Activated CD4-positive, alpha-beta T cell treated with anti-CD3 and anti-CD28 coated beads, Interleukin-2, amount 10 ng/mL, durations not matched to agents 24 days and 14 days (primary cell): Measurements from ENCODE around the gene CD46. TPM values are rescaled to one million over a fixed set of nuclear protein-coding genes. Genes with fewer than 3 reads are reported as not detected.
A peak's percentile ranks its signal among the peaks of the same experiment; 100 is the strongest.
"Not testable (repeated sequence)": the region's sequence is repeated elsewhere in the genome, so short reads cannot be mapped to it uniquely, and the experiment has no call there.

Experiments
- DNase-seq: peaks from one replicate; pipeline ENCODE4 v3.0.0; 2022
- H3K27ac Mint-ChIP-seq: one replicate; pipeline ENCODE4 v1.8.0; 2022; ENCODE audit warnings: mild to moderate bottlenecking, mixed read lengths
- H3K27me3 Mint-ChIP-seq: one replicate; pipeline ENCODE4 v1.8.0; 2022; ENCODE audit warnings: mixed read lengths
- H3K36me3 Mint-ChIP-seq: one replicate; pipeline ENCODE4 v1.8.0; 2022; ENCODE audit warnings: low read depth, mild to moderate bottlenecking, mixed read lengths
- H3K4me1 Mint-ChIP-seq: one replicate; pipeline ENCODE4 v1.8.0; 2021; ENCODE audit warnings: mixed read lengths
- H3K4me3 Mint-ChIP-seq: one replicate; pipeline ENCODE4 v1.8.0; 2022; ENCODE audit warnings: mild to moderate bottlenecking, moderate library complexity, mixed read lengths
- H3K9me3 Mint-ChIP-seq: one replicate; pipeline ENCODE4 v1.8.0; 2021; ENCODE audit warnings: mixed read lengths
- intact Hi-C: fragments of 100-400 bp; cut with micrococcal nuclease; formaldehyde crosslinking; loops from one replicate; pipeline ENCODE4 v1.15.1; 2023
- total RNA-seq: library from RNA; stranded (reverse); gene quantifications from 2 replicates; pipeline ENCODE4 v1.2.3, GENCODE V29; 2022

The CD46 gene
- total RNA-seq, 1 donor from 2014 or later = 96.3 TPM

DNA sequence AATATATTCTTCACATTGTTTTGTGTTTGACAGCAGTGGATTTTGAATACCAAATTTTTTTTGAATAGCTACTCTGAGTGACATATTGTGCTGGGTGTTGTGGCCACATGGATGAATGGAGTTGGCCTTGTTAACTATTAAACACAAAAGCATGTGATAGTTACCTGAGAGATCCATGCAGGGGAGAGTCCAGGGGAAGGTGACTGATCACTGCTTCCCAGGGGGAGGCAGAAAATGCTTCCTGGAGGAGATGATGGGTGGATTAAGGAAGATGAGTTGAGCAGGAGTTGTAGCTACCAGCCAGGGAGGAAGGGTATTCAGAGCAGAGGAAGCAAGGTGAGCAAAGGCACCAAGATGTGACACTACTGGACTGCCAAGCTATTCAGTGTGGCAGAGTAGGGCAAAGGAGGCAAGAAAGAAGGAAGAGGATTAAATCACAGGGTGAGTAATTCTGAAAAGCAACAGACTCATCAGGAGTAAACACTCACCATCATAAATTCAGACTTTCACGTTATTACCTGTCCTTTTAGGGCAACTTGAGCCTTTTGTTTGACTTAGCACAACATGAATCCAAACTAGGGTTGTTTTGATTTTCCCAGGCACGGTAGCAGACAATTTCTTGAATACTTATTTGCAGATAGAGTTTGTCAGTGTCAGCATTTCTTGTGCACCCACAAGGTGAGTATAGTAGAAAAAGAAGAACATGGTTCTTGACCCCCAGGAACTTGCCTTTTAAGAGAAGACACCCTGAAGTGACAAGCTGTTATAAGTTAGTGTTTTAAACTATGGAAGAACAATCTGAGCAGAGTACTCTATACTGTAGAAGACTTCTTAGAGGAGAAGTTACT is 4.2 kb downstream of the CD46 start:
- Mint-ChIP-seq H3K36me3 (peaks cover 43% of the 10 kb centered on the region), H3K27me3 (no peaks in the 10 kb centered on the region), H3K4me3 (peak overlapping the region; percentile 4), H3K27ac (peak overlapping the region; percentile 63), H3K9me3 (no peaks in the 10 kb centered on the region), H3K4me1 (peaks cover 44% of the 10 kb centered on the region)
- no peak for DNase-seq
- intact Hi-C loops = no loop called here

DNA sequence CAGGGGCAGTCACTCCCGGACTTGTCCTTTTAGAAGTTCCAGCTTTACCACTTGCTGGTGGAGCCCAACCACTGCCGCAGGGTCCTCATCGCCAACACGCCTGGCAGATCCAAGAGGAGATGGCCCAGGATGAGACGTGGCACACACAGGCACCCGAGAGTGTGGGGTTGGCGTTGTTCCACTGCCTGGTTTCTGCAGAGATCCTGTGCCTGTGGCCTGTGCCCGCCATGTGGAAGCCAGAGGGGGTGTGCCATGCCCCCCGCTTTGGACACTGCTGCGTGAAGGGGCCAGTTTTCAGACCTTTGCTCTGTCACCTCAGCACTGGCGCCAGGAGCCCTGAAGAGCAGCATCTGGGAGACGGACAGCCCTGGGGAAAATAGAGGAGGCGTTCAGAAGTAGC is 10.8 kb downstream of the CD46 start:
- peaks cover 7% of the 10 kb centered on the region for H3K4me1 Mint-ChIP-seq
- no peak for DNase-seq
- H3K27me3 Mint-ChIP-seq = no peaks in the 10 kb centered on the region
- no peak overlapping the region for H3K27ac Mint-ChIP-seq
- H3K36me3 Mint-ChIP-seq = peaks cover 80% of the 10 kb centered on the region
- no peak overlapping the region for H3K4me3 Mint-ChIP-seq
- intact Hi-C loops = no loop called here
- H3K9me3 Mint-ChIP-seq = no peaks in the 10 kb centered on the region

DNA sequence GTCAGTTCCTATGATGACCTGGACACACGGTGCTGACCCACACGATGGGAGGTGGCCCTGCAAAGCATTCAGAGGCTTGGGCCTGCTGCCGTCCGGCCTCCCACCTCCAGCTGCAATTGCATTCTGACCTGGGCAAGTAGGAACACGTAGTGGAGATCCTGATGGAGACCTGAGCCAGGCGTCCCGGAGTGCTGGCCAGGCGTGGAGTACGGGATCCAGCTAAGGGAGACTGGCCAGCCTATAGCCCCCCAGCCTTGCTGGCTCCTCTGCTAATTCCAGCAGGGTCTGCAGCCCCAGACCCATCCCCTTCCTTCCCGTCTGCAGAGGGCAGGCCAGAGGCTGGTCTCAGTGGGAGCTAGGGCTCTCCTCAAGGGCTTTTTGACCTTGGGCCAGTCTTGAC is 11.2 kb downstream of the CD46 start:
- no peaks in the 10 kb centered on the region for H3K9me3 Mint-ChIP-seq
- DNase-seq = no peak
- no peak overlapping the region for H3K27ac Mint-ChIP-seq
- H3K4me3 Mint-ChIP-seq = no peak overlapping the region
- peaks cover 79% of the 10 kb centered on the region for H3K36me3 Mint-ChIP-seq
- peaks cover 5% of the 10 kb centered on the region for H3K4me1 Mint-ChIP-seq
- intact Hi-C loops = no loop called here
- no peaks in the 10 kb centered on the region for H3K27me3 Mint-ChIP-seq

DNA sequence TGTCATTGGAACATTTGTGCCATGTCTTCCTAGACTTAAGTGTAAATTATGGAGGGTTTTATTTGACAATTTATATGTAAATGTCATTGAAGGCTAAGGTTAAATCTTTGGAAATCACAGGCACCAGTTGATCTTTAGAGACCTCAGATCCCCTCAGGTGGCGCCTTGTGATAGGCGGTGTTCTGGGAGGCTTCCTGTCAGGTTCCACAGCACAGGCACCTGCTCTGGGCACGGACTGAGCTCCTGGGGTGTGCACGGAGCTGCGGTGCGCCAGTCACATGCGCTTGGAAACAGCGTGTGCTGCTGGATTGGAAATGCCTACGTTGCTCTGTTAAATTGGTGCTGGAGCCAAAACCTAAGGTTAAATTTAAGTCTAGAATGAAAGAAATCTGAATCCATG is 12.1 kb downstream of the CD46 start:
- DNase-seq = no peak
- Mint-ChIP-seq H3K27me3 (no peaks in the 10 kb centered on the region), H3K4me3 (no peak overlapping the region), H3K36me3 (peaks cover 80% of the 10 kb centered on the region), H3K9me3 (no peaks in the 10 kb centered on the region), H3K4me1 (peaks cover 8% of the 10 kb centered on the region), H3K27ac (no peak overlapping the region)
- intact Hi-C loops = no loop called here

DNA sequence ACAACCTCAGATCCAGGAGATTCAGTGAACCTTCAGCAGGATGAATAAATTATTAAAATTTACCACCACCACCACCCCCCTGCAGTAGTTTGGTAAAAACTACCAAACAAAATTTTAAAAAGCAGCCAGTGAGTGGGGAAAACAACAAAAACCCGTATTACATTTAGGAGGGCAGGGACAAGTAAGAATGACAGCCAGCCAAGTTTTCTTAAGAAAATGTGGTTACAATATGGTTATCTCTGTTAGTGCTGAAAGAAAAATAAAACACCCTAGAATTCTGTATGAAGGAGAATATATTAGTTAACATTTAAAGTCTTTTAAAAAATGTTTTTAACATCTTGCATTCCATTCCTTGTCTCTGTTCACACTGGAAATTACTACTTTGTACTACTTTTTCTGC is 14.7 kb downstream of the CD46 start:
- H3K9me3 Mint-ChIP-seq = peaks cover 5% of the 10 kb centered on the region
- H3K4me1 Mint-ChIP-seq = peaks cover 8% of the 10 kb centered on the region
- intact Hi-C loops = no loop called here
- H3K27me3 Mint-ChIP-seq = no peaks in the 10 kb centered on the region
- no peak overlapping the region for H3K4me3 Mint-ChIP-seq
- no peak overlapping the region for H3K27ac Mint-ChIP-seq
- peaks cover 80% of the 10 kb centered on the region for H3K36me3 Mint-ChIP-seq
- no peak for DNase-seq

DNA sequence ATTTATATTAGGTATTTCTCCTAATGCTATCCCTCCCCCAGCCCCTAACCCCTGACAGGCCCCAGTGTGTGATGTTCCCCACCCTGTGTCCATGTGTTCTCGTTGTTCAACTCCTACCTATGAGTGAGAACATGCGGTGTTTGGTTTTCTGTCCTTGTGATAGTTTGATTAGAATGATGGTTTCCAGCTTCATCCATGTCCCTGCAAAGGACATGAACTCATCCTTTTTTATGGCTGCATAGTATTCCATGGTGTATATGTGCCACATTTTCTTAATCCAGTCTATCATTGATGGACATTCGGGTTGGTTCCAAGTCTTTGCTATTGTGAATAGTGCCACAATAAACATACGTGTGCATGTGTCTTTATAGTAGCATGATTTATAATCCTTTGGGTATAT is 18.7 kb downstream of the CD46 start:
- peaks cover 81% of the 10 kb centered on the region for H3K36me3 Mint-ChIP-seq
- intact Hi-C loops, H3K27ac Mint-ChIP-seq, H3K4me3 Mint-ChIP-seq, H3K4me1 Mint-ChIP-seq, DNase-seq, H3K27me3 Mint-ChIP-seq: not testable (repeated sequence)
- H3K9me3 Mint-ChIP-seq = peaks cover 12% of the 10 kb centered on the region

DNA sequence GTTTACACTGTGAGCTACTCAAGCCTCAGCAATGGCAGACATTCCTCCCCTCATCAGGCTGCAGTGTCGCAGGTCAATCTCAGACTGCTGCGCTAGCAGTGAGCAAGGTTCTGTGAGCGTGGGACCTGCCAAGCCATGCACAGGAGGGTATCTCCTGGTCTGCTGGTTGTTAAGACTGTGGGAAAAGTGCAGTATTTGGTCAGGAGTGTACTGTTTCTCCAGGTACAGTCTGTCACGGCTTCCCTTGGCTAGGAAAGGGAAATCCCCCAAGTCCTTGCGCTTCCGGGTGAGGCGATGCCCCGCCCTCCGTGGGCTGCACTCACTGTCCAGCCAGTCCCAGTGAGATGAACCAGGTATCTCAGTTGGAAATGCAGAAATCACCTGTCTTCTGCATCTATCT is 24.2 kb downstream of the CD46 start:
- intact Hi-C loops, H3K27me3 Mint-ChIP-seq, H3K27ac Mint-ChIP-seq, H3K4me3 Mint-ChIP-seq, DNase-seq: not testable (repeated sequence)
- Mint-ChIP-seq H3K36me3 (peaks cover 82% of the 10 kb centered on the region), H3K4me1 (peaks cover 12% of the 10 kb centered on the region), H3K9me3 (peaks cover 13% of the 10 kb centered on the region)

DNA sequence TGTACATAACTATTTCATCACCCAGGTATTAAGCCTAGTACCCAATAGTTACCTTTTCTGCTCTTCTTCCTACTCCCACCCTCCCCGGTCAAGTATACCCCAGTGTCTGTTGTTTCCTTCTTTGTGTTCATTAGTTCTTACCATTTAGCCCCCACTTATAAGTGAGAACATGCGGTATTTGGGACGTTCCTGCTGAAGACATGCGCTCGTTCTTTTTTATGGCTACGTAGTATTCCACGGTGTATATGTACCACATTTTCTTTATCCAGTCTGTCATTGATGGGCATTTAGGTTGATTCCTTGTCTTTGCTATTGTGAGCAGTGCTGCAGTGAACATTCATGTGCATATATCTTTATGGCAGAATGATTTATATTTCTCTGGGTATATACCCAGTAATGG is 25.6 kb downstream of the CD46 start:
- H3K27ac Mint-ChIP-seq, H3K27me3 Mint-ChIP-seq, H3K4me3 Mint-ChIP-seq, DNase-seq, intact Hi-C loops, H3K9me3 Mint-ChIP-seq: not testable (repeated sequence)
- peaks cover 13% of the 10 kb centered on the region for H3K4me1 Mint-ChIP-seq
- peaks cover 78% of the 10 kb centered on the region for H3K36me3 Mint-ChIP-seq

DNA sequence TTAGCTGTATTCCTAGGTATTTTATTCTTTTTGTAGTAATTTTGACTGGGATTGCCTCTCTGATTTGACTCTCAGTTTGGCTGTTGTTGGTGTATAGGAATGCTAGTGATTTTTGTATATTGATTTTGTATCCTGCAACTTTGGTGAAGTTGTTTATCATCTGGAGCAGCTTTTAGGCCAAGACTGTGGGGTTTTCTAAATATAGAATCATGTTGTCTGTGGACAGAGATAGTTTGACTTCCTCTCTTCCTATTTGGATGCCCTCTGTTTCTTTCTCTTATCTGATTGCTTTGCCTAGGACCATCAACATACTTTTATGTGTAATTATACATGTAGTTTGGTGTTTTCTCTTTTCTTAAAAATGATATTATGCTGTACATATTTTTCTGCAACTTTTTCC is 27.2 kb downstream of the CD46 start:
- intact Hi-C loops = no loop called here
- Mint-ChIP-seq H3K27me3 (no peaks in the 10 kb centered on the region), H3K36me3 (peaks cover 70% of the 10 kb centered on the region), H3K27ac (no peak overlapping the region), H3K4me3 (no peak overlapping the region), H3K9me3 (peaks cover 4% of the 10 kb centered on the region), H3K4me1 (peaks cover 12% of the 10 kb centered on the region)
- DNase-seq = no peak

DNA sequence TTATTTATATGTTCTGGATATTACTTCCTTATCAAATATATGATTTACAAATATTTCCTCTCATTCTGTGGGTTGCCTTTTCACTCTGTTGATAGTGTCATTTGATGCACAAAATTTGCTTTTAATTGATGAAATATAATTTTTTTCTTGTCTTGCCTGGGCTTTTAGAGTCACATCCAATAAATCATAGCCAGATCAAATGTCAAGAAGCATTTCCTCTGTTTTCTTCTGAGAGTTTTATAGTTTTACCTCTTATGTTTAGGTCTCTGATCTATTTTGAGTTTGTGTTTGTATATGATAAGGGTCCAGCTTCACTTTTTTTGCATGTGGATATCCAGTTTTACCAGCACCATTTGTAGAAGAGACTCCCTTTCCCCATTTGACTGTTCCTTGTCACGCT is 29.5 kb downstream of the CD46 start:
- no peaks in the 10 kb centered on the region for H3K27me3 Mint-ChIP-seq
- H3K4me3 Mint-ChIP-seq = no peak overlapping the region
- H3K36me3 Mint-ChIP-seq = peaks cover 65% of the 10 kb centered on the region
- H3K4me1 Mint-ChIP-seq = peaks cover 9% of the 10 kb centered on the region
- H3K9me3 Mint-ChIP-seq = peaks cover 8% of the 10 kb centered on the region
- DNase-seq = no peak
- intact Hi-C loops = no loop called here
- no peak overlapping the region for H3K27ac Mint-ChIP-seq

DNA sequence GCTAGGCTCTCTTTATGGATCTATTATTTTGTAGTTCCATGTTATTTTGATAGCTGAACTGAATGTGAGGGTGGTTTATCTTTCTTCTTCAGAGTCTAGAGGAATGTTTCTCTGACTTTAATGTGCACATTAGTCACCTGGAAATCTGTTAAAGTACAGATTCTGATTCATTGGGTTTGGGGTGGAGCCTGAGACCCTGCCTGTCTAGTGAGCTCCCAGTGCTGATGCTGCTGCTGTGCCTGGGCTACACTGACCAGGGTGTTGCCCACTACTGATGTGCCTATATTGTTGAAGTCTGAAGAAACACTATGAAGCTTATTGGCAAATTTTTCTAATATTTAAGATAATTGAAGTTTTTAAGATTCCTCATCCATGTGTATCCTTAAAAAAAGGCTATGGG is 35.9 kb downstream of the CD46 start:
- DNase-seq = no peak
- no peaks in the 10 kb centered on the region for H3K27me3 Mint-ChIP-seq
- peaks cover 32% of the 10 kb centered on the region for H3K36me3 Mint-ChIP-seq
- H3K27ac Mint-ChIP-seq = no peak overlapping the region
- intact Hi-C loops = no loop called here
- H3K9me3 Mint-ChIP-seq = peaks cover 4% of the 10 kb centered on the region
- no peaks in the 10 kb centered on the region for H3K4me1 Mint-ChIP-seq
- H3K4me3 Mint-ChIP-seq = no peak overlapping the region

DNA sequence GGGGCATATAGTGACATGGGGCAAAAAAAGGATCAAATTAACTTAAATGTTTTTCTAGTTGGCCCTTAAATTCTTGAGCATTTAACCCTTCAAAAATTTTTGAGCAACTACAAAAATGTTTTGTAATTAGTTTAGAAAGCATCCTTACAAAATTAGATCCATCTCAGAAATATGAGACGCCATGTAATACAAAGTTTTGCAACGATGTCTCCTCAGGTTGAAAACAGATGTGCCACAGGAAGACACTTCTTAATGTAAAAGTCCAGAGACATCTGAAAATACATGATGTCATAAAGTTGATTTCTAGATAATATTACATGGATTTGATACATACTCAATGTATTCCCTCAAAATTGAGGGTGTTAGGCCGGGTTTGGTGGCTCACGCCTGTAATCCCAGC is 37.5 kb downstream of the CD46 start:
- intact Hi-C loops = no loop called here
- DNase-seq = no peak
- Mint-ChIP-seq H3K27ac (no peak overlapping the region), H3K9me3 (peaks cover 4% of the 10 kb centered on the region), H3K36me3 (peaks cover 29% of the 10 kb centered on the region), H3K4me3 (no peak overlapping the region), H3K4me1 (no peaks in the 10 kb centered on the region), H3K27me3 (no peaks in the 10 kb centered on the region)

DNA sequence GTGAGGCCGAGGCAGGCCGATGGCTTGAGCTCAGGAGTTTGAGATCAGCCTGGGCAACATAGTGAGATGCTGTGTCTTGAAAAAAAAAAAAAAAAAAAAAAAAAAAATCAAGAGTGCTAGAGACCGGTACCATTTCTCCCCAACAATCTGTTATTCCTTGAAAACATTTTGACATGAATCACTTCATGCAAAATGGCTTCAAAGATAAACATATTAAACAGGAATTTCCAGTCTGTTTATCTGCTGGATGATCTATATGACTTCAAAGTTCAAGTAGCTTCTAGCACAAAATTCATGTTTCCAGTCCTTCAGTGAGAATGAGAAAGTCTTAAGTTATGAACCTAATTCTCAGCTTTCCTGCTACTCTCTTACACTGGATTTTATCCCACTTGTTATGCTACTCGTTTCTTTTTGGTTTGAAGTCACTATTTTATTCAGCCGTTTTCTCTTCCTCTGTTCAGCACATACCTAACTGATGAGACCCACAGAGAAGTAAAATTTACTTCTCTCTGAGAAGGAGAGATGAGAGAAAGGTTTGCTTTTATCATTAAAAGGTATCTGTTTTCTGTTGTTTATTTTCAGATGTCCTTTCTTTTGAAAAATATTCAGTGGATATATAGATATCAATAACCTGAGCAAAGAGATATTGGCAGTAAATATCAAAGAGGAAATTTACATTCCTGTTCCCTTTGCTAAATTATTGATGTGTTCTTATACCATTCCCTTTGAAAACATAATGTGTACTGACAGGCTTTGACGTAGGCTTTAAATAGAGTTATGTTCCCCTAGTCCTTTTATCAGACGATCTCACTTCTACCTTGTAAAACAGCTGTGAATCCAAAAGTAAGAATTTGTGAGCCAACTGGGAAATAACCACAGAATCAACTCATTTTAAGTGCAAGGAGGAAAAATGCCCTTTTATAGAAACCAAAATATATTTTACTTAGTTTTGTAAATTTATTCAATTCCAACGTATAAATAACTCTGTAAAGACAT is 38.2 kb downstream of the CD46 start:
- intact Hi-C loops = no loop called here

DNA sequence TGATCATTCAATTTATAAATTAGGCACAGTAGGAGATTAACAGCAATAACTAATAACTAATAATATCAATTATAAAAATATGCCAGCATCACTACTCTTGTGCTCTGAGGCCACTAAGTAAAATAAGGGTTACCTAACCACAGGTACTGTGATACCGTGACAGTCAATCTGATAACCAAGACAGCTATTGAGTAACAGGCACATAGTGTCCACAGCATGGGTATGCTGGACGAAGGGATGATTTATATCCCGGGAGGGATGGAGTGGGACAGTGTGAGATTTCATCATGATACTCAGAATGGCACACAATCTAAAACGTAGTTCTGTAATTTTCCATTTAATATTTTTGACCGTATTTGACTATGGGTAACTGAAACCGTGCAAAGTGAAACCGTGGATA is 39.4 kb downstream of the CD46 start:
- H3K36me3 Mint-ChIP-seq = peaks cover 28% of the 10 kb centered on the region
- no peak overlapping the region for H3K4me3 Mint-ChIP-seq
- intact Hi-C loops = no loop called here
- H3K27ac Mint-ChIP-seq = no peak overlapping the region
- no peaks in the 10 kb centered on the region for H3K27me3 Mint-ChIP-seq
- H3K9me3 Mint-ChIP-seq = no peaks in the 10 kb centered on the region
- no peak for DNase-seq
- H3K4me1 Mint-ChIP-seq = no peaks in the 10 kb centered on the region

More for the DNA sequence above, 38.2 kb downstream of the CD46 start:
- Mint-ChIP-seq H3K36me3 (peaks cover 28% of the 10 kb centered on the region), H3K4me3 (no peak overlapping the region), H3K4me1 (no peaks in the 10 kb centered on the region), H3K27ac (no peak overlapping the region), H3K9me3 (no peaks in the 10 kb centered on the region), H3K27me3 (no peaks in the 10 kb centered on the region)
- DNase-seq = no peak
